Muscle of back (tissue), 13 donors: ENCODE results near the gene MYH1. TPM values are rescaled to one million over a fixed set of nuclear protein-coding genes. Genes with fewer than 3 reads are reported as not detected.
A peak's percentile ranks its signal among the peaks of the same experiment; 100 is the strongest.
"Not testable (repeated sequence)": the region's sequence is repeated elsewhere in the genome, so short reads cannot be mapped to it uniquely, and the experiment has no call there.

Experiments
- DNase-seq, 3 donors: peaks; one replicate each; pipeline versions ENCODE4 v3.0.0 to v3.0.0-alpha.2; 2013
- long read RNA-seq, 9 donors: transcript quantifications; one replicate each; lab custom pipeline, GENCODE V29; 2026
- polyA plus RNA-seq, 10 donors: library from polyadenylated mRNA; unstranded; fragments of 120-200 nt; gene quantifications; one replicate each; pipeline ENCODE4 v1.2.1, GENCODE V29; 2013; ENCODE audit not compliant: insufficient read length in 10 of 10

The MYH1 gene
- polyA plus RNA-seq = 10 to 100 TPM in 9 of 10 donors, 1 to 10 TPM in 1; 5.4 to 40.2 (median 14.4) TPM
- long read RNA-seq, donor 1, full-length matches to known transcripts = 1 of 21 reads
- long read RNA-seq, donor 1, partial matches to known transcripts = 20 of 21 reads
- long read RNA-seq, donor 1, other reads (novel, unspliced or antisense) = 0 of 21 reads
- long read RNA-seq, donor 2 = 0 reads
- long read RNA-seq, donor 3 = 0 reads
- long read RNA-seq, donor 4 = 0 reads
- long read RNA-seq, donor 5 = 0 reads
- long read RNA-seq, donor 6, partial matches to known transcripts = 45 of 45 reads
- long read RNA-seq, donor 6, other reads (novel, unspliced or antisense) = 0 of 45 reads
- long read RNA-seq, donor 7 = 0 reads
- long read RNA-seq, donor 8 = 0 reads
- long read RNA-seq, donor 9 = 0 reads

- no peak for DNase-seq
Measured at GRCh38 chr17:10518271-10519037, at the start of gene MYH1. MYH1 (minus strand) TSS chr17:10518542; CDS start chr17:10516642, 1,900 bp downstream.

- no peak for DNase-seq
Measured at GRCh38 chr17:10563991-10564660, 45.8 kb upstream of the MYH1 start.

- DNase-seq = no peak
Measured at GRCh38 chr17:10558049-10558448, 39.7 kb upstream of the MYH1 start.

GRCh38 chr17:10557422-10557821 lies 39.1 kb upstream of the MYH1 start:
- peak; percentile 20 to 36 (median 27) for DNase-seq

GRCh38 chr17:10556301-10557005 lies 38.1 kb upstream of the MYH1 start:
- DNase-seq = no peak

GRCh38 chr17:10550014-10550413 lies 31.7 kb upstream of the MYH1 start:
- DNase-seq = no peak

- DNase-seq = peak in 2 of 3 donors; percentile 20 to 22
Measured at GRCh38 chr17:10549096-10549842, 30.9 kb upstream of the MYH1 start, which contains the start of gene MYH2. MYH2 (minus strand) TSS chr17:10549658; CDS start chr17:10547920, 1,738 bp downstream.

GRCh38 chr17:10547351-10547750 lies 29.0 kb upstream of the MYH1 start:
- no peak for DNase-seq

- peak in 1 of 3 donors; percentile 7 for DNase-seq
Measured at GRCh38 chr17:10543486-10543885, 25.1 kb upstream of the MYH1 start.

GRCh38 chr17:10541179-10541578 lies 22.8 kb upstream of the MYH1 start:
- DNase-seq = not testable (repeated sequence)

GRCh38 chr17:10532026-10532425 lies 13.7 kb upstream of the MYH1 start:
- DNase-seq = no peak

- no peak for DNase-seq
Measured at GRCh38 chr17:10527419-10527818, 9.1 kb upstream of the MYH1 start.

- no peak for DNase-seq
Measured at GRCh38 chr17:10526517-10526916, 8.2 kb upstream of the MYH1 start.

GRCh38 chr17:10523064-10523463 lies 4.7 kb upstream of the MYH1 start:
- no peak for DNase-seq

- no peak for DNase-seq
Measured at GRCh38 chr17:10521949-10522348, 3.6 kb upstream of the MYH1 start.

GRCh38 chr17:10516638-10517037 lies 1.7 kb downstream of the MYH1 start:
- DNase-seq = no peak

GRCh38 chr17:10516065-10516464 lies 2.3 kb downstream of the MYH1 start:
- no peak for DNase-seq

GRCh38 chr17:10513299-10514067 lies 4.9 kb downstream of the MYH1 start:
- DNase-seq = peak in 1 of 3 donors; percentile 1

GRCh38 chr17:10512856-10513255 lies 5.5 kb downstream of the MYH1 start:
- no peak for DNase-seq

- DNase-seq = no peak
Measured at GRCh38 chr17:10499950-10500349, 18.4 kb downstream of the MYH1 start.
